Fibroblast of mammary gland (primary cell): Measurements from ENCODE around the gene HTR2C.
"Not testable (repeated sequence)": the region's sequence is repeated elsewhere in the genome, so short reads cannot be mapped to it uniquely, and the experiment has no call there.

Source experiments
- DNase-seq: peaks from one replicate; pipeline ENCODE4 v3.0.0-alpha.2; 2010; ENCODE audit warnings: low read depth
- H3K4me3 ChIP-seq: 2 replicates; pipeline ENCODE4 v1.5.1; 2011; ENCODE audit warnings: low read depth, mild to moderate bottlenecking, low read length, moderate library complexity; ENCODE audit not compliant: control insufficient read depth
- CTCF ChIP-seq: conservative IDR thresholded peaks from 2 replicates; pipeline ENCODE4 v1.5.1; 2011; ENCODE audit warnings: low read depth, low read length, inconsistent platforms; ENCODE audit not compliant: control insufficient read depth, insufficient read depth

The HTR2C gene

DNA sequence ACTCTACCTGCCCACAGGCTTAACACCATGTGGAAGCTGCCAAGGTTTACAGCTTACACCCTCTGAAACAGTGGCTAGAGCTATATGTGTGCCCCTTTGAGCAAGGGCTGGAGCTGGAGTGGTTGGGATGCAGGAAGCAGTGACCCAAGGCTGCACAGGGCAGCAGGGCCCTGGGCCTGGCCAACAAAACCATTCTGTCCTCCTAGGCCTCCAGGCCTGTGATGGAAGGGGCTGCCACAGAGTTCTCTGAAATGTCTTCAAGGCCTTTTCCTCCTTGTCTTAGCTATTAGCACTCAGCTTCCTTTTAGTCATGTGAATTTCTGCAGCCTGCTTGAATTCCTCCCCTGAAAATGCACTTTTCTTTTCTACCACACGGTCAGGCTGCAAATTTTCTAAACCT, 348.7 kb downstream of the HTR2C start:
- H3K4me3 ChIP-seq: no peak overlapping the region
- DNase-seq: no peak
- no peak for TF ChIP-seq CTCF

DNA sequence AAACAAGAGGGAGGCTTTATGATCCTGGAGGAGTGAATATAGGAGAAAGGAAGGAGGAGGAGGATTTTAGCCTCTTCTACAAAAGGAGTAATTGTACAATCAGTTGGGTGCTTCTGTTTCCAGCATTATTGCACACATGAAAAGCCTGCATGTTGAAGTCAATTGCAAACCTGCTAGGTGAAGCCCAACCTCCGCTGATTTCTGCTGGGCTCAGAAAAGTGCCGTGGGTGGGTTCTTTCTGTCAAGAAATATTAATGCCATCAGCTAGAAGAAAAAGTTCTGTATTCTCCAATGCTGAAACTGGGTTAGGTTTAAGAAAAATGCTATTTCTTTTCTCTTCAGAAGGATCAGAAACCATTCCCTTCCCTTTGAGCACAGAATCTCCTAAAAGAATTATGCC, 349.4 kb downstream of the HTR2C start:
- not testable (repeated sequence) for H3K4me3 ChIP-seq, DNase-seq

DNA sequence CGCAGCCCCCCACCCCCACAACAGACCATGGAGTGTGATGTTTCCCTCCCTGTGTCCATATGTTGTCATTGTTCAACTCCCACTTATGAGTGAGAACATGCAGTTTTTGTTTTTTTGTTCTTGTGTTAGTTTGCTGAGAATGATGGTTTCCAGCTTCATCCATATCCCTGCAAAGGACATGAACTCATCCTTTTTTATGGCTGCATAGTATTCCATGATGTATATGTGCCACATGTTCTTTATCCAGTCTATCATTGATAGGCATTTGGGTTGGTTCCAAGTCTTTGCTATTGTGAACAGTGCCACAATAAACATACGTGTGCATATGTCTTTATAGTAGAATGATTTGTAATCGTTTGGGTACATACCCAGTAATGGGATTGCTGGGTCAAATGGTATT, 353.2 kb downstream of the HTR2C start:
- not testable (repeated sequence) for DNase-seq, H3K4me3 ChIP-seq

DNA sequence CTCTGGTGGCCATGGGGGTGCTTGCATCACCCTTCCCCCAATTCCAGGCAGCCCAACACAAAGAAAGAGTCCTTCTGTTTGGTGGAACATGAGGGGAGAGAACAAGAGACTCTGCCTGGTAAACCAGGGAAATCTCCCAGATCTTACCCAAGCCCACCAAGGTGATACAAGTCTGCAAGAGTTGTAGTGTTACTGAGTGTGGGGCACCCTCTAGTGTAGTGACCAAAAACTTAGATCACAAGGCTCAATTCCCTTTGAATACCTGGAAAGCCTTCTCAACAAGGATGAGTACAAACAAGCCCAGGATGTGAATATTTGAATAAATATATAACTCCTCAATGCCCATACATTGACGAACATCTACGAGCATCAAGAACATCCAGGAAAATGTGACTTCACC, 368.8 kb downstream of the HTR2C start:
- no peak for TF ChIP-seq CTCF
- DNase-seq: no peak
- H3K4me3 ChIP-seq: no peak overlapping the region
